Measurements from ENCODE around the gene ADH4.

ADH4 gene

DNA sequence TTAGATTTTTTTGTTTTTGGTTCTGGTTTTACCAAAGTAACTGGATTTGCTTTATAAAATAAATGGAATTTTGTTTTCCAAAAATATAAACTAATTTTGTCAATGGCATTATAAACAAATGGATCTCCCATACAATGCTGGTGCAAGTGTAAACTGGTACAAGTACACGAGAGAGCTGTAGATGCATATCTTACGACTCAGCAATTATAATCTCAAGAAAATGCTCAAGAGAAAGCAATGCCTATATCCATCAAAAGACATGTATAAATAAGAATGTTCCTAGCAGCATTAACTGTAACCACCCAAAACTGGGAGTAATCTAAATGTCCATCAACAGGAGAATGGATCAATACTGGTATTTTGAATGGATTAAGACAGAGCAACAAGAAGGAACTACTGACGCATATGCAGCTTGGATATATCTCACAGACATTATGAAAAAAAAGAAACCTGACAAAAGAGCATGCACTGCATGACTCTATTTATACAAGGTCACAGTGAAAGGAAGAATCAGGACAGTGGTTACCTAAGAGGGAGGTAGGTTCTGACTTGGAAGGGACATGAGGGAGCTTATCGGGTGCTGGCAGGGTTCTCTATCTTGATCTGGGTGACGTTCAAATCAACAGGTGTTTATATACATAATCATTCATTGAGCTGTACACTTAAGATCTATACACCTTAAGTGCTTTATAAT lies 65.0 kb downstream of the ADH4 start:
- no peak for DNase-seq

DNA sequence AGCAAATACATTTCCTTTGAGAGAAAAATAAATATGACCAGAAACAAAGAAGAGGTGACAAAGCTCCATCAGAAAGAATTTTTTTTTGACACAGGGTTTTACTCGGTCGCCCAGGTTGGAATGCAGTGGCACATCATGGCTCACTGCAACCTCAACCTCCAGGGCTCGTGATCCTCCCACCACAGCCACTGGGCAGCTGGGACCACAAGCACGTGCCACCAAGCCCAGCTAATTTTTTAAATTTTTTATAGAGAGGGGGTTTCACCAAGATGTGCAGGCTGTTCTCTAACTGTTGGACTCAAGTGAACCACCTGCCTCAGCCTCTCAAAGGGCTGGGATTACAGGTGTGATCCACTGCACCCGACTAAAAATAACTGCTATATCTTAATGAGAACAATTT lies 65.8 kb downstream of the ADH4 start:
- no peak for DNase-seq

DNA sequence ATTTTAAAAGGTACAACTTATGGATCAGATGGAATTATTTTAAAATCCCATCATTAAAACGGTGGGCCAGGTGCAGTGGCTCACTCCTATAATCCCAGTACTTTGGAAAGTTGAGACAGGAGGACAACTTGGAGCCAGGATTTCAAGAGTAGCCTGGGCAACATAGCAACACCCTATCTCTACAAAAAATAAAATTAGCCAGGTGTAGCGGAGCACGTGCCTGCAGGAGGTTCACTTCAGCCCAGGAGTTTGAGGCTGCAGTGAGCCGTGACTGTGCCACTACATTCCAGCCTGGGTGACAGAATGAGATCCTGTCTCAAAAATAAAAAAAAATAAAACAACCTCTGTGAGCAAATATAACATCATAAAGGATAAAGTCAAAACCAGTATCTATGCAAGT lies 66.9 kb downstream of the ADH4 start:
- DNase-seq, result no peak

DNA sequence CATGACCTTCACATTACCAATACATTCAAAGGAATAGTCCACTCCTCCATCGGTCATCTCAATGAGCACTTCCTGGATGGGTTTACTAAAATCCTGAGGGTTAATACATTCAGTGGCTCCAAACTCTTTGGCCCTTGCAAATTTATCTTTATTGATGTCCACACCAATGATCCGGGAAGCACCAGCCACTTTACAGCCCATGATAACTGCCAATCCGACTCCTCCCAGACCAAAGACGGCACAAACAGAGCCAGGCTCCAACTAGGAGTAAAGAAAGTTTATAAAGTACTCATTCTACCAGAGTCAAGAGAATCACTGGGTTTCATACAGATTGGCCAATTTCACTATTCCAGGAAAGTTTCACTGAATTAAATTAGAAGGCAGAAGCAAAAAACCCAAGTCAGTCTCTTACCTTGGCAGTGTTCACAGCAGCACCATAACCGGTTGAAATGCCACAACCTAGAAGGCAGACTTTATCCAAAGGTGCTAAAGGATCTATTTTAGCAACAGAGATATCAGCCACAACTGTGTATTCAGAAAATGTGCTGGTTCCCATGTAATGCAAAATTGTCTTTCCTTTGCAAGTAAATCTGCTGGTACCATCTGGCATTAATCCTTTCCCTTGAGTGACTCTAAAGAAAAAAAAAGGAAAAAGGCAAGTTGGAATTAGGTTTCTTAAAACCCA lies 67.7 kb downstream of the ADH4 start:
- no peak for DNase-seq

DNA sequence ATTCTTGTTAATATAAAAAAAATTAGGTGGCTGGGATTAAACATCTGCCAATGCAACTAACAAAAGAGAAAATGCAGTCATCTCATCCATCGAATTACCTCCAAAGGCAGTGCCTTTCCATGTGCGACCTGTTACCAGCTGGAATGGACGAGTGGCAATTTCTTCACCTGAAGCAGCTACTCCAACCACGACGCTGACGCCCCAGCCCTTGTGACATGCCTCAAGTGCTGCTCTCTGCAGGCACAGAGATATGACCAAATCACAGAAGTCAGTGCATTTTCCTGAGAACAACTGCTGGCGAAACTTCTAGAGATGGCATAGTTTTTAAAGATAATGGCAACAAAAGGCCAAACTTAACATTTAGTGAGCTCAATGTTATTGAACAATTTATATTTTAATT lies 69.3 kb downstream of the ADH4 start:
- no peak for DNase-seq

Data from fibroblast of skin of right quadriceps (primary cell).